Peyer's patch (tissue), 4 donors: ENCODE data around the gene SYNC.

Experiments used
- POLR2A ChIP-seq, 2 donors: fragments of 450-650 bp; IDR thresholded peaks; one replicate each; pipeline ENCODE4 v1.5.1; 2017; ENCODE audit warnings: antibody characterized with exemption in 2 of 2, mild to moderate bottlenecking in 2 of 2, moderate library complexity in 2 of 2
- TF ChIP-seq, protein P1 (sequence below), 6 experiments: fragments of 450-650 bp in 4 of 6; fragments of 200-600 bp in 2 of 6; sonication (generic) in 1 of 6; IDR thresholded peaks; one replicate each; pipeline ENCODE4 v1.5.1; 2017 to 2019; ENCODE audit warnings: antibody characterized with exemption in 6 of 6, mild to moderate bottlenecking in 3 of 6, moderate library complexity in 1 of 6

DNA sequence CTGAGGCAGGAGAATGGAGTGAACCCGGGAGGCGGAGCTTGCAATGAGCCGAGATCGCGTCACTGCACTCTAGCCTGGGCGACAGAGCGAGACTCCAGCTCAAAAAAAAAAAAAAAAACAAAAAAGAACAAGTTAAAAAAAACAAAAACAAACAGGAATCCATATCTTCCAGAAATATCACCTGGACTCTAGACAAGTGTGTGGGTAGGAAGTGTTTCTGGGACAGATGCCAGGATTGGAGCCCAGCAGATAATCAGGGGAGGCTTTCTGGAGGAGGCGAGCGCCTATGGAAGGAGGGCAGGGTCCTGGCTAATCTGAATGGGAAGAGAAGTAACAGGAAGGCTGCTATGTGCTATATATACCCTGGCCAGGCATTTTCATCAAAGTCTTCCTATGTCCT, 43.6 kb upstream of the SYNC start:
- TF ChIP-seq, protein P1, sequence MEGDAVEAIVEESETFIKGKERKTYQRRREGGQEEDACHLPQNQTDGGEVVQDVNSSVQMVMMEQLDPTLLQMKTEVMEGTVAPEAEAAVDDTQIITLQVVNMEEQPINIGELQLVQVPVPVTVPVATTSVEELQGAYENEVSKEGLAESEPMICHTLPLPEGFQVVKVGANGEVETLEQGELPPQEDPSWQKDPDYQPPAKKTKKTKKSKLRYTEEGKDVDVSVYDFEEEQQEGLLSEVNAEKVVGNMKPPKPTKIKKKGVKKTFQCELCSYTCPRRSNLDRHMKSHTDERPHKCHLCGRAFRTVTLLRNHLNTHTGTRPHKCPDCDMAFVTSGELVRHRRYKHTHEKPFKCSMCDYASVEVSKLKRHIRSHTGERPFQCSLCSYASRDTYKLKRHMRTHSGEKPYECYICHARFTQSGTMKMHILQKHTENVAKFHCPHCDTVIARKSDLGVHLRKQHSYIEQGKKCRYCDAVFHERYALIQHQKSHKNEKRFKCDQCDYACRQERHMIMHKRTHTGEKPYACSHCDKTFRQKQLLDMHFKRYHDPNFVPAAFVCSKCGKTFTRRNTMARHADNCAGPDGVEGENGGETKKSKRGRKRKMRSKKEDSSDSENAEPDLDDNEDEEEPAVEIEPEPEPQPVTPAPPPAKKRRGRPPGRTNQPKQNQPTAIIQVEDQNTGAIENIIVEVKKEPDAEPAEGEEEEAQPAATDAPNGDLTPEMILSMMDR (IDR thresholded peaks at IDR 0.05) = no peak
- no peak for TF ChIP-seq POLR2A (IDR thresholded peaks at IDR 0.05)
